Colonic mucosa (tissue), 4 donors: Measurements from ENCODE around the gene TLE7. TPM values are rescaled to one million over a fixed set of nuclear protein-coding genes. Genes with fewer than 3 reads are reported as not detected.

ENCODE experiments used
- DNase-seq: peaks from one replicate; pipeline ENCODE4 v3.0.0-alpha.2; 2020
- H3K27ac ChIP-seq: fragments of 200-600 bp; one replicate; pipeline ENCODE4 v1.8.0; 2021
- H3K27me3 ChIP-seq: fragments of 200-600 bp; one replicate; pipeline ENCODE4 v1.8.0; 2021
- H3K36me3 ChIP-seq: fragments of 200-600 bp; one replicate; pipeline ENCODE4 v1.8.0; 2021
- H3K4me1 ChIP-seq: fragments of 200-600 bp; one replicate; pipeline ENCODE4 v1.8.0; 2021; ENCODE audit warnings: mild to moderate bottlenecking
- H3K4me3 ChIP-seq: fragments of 200-600 bp; one replicate; pipeline ENCODE4 v1.8.0; 2021
- H3K9ac ChIP-seq, 2 donors: one replicate each; pipeline ENCODE4 v1.7.0; 2013; ENCODE audit warnings: control low read depth in 2 of 2, low read depth in 2 of 2, low read length in 2 of 2
- H3K9me3 ChIP-seq: fragments of 200-600 bp; one replicate; pipeline ENCODE4 v1.8.0; 2021
- intact Hi-C: fragments of 100-400 bp; cut with DNase I; formaldehyde crosslinking; loops from one replicate; pipeline ENCODE4 v1.14.1; 2022
- total RNA-seq, 2 donors: library from RNA; stranded (reverse); fragmentation: NEBNext Ultra II Directional in 1 of 2; extraction: Animal tissue kit (Norgen Biotek cat#: 25700) in 1 of 2; gene quantifications; one replicate each; pipeline ENCODE4 v1.2.1, GENCODE V29; 2021
- TF ChIP-seq, protein P1 (sequence below): fragments of 200-600 bp; IDR thresholded peaks from one replicate; pipeline ENCODE4 v1.8.0; 2022; ENCODE audit warnings: antibody characterized with exemption, mild to moderate bottlenecking
- donor health status: healthy.
- donor health status: DM: no; HTN: no; CAD: no.
- donor health status: DM: no; HTN: no; CAD: no.

Gene TLE7
- total RNA-seq, 2 donors from 2014 or later, result not detected

DNA sequence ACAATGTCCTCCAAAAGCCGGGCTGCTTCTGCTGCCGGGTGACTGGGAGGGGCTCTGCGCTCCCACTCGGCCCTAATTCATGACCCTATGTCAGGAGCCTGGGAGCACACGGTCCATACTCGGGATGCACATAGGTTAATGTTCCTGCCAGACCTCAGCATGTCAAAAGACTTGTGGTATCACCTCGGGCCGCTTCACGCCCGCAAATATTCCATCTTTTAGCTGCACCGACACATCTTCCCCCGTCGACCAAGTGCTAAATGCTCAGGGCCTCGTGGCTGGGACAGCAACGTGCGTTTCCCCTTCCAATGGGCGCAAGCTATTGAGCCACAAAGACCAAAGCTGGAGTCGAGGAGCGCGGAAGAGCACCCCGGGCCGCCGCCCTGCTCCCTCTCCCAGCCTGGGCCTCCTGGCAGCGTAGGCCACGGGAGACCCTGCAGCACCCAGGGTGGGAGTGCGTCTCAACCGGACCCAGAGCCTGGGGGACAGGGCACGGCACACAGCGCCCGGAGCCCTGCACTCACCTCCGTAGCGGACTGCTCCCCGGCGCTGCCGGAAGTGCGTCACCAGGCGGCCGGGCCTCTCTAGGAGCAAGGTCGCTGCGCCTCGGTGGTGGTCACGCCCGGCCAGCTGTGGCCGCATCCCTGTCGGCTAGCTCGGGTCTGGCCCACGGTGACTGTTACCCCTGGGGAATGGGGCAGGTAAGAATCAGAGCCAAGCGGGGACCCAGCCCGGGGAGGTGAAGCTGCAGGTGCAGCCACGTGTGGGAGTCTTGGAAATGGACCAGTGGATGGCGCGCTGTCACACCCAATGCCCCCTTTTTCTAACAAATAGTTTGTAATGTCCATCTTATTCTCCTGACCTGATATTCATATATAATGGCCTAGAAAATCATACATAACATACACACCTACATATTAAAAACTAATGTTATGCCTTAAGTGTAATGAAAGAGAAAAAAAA is 20.1 kb upstream of the TLE7 start, which contains the start of gene ZNF23:
Gene ZNF23 (minus strand): TSS at position 562 of the 963 bp plus-strand sequence. CDS start 5,451 bp downstream, outside the sequence.
- peak within 1 kb of the TSS; percentile 86 to 96 for H3K9ac ChIP-seq
- H3K4me3 ChIP-seq, result peak within 1 kb of the TSS; percentile 92
- no peaks in the 10 kb centered on the region for H3K27me3 ChIP-seq
- peak within 1 kb of the TSS; percentile 42 for H3K27ac ChIP-seq
- H3K36me3 ChIP-seq, result no peaks in the 10 kb centered on the region
- intact Hi-C loops, result loop anchor here (2.0 kb wide), 1 partner anchor 23 kb away; no protein-coding TSS in a partner anchor
- TF ChIP-seq, protein P1, sequence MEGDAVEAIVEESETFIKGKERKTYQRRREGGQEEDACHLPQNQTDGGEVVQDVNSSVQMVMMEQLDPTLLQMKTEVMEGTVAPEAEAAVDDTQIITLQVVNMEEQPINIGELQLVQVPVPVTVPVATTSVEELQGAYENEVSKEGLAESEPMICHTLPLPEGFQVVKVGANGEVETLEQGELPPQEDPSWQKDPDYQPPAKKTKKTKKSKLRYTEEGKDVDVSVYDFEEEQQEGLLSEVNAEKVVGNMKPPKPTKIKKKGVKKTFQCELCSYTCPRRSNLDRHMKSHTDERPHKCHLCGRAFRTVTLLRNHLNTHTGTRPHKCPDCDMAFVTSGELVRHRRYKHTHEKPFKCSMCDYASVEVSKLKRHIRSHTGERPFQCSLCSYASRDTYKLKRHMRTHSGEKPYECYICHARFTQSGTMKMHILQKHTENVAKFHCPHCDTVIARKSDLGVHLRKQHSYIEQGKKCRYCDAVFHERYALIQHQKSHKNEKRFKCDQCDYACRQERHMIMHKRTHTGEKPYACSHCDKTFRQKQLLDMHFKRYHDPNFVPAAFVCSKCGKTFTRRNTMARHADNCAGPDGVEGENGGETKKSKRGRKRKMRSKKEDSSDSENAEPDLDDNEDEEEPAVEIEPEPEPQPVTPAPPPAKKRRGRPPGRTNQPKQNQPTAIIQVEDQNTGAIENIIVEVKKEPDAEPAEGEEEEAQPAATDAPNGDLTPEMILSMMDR, result no peak
- peak; percentile 86 for DNase-seq
- H3K9me3 ChIP-seq, result no peaks in the 10 kb centered on the region
- peaks cover 7% of the 10 kb centered on the region for H3K4me1 ChIP-seq

DNA sequence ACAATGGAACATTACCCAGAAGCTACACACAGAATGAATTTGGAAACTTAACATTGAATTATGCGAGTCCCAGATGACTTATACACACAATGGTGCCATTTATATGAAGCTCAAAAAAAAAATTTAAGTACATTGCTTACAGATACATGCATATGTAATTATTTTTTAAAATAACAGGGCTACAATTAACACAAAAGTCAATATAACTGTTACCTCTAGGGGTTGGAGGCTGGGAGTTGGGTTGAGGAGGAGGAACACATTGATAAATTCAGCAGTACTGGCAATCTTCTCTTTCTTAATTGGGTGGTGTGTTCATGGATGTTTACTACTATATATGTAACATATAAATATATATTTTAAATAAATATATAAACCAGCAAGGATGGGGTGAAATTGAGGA is 19.1 kb upstream of the TLE7 start:
- Histone ChIP-seq H3K9ac (no peak overlapping the region), H3K27ac (no peak overlapping the region), H3K4me1 (peaks cover 7% of the 10 kb centered on the region), H3K4me3 (peak overlapping the region; percentile 92), H3K9me3 (no peaks in the 10 kb centered on the region), H3K36me3 (no peaks in the 10 kb centered on the region), H3K27me3 (no peaks in the 10 kb centered on the region)
- intact Hi-C loops, result no loop called here
- DNase-seq, result no peak
- TF ChIP-seq, protein P1, result no peak

DNA sequence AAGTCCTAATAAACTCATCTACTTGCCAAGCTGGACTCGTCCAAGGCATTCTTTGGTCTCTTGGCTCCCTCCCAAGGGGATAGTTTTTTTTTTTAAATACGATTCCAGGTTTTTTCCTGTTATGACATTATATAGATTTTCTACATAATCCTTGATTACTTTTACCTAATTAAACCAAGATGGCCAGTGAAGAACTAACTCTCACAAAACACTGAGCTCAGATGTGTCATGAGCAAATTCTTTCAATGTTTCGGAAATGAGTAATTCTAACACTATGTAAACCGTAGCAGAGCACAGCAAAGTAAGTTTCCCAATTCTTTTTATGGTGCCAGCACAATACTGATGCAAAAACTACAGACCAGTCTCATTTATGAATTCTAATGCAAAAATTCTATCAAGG is 18.4 kb upstream of the TLE7 start:
- H3K9ac ChIP-seq, result no peak overlapping the region
- no peak for DNase-seq
- no peak overlapping the region for H3K4me3 ChIP-seq
- peaks cover 7% of the 10 kb centered on the region for H3K4me1 ChIP-seq
- no peaks in the 10 kb centered on the region for H3K27me3 ChIP-seq
- TF ChIP-seq, protein P1, result no peak
- intact Hi-C loops, result no loop called here
- no peaks in the 10 kb centered on the region for H3K36me3 ChIP-seq
- H3K27ac ChIP-seq, result no peak overlapping the region
- no peaks in the 10 kb centered on the region for H3K9me3 ChIP-seq

DNA sequence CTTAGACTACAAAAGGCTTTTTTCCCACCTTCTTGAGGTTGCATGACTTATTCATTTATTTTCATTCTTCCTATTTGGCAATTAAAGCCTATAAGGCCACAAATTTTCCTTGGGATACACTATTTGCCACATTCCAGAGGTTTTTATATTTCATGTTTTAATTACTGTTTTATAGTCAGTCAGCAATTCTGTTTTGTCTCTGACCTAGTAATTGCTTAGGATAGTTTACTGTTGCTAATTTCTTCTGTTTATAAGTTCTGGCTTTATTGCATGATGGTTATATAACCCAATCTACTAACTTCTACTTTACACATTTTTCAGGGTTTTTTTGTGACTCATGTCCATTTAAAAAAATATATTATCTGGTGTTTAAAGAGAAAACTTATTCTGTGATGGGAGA is 17.7 kb upstream of the TLE7 start:
- no peaks in the 10 kb centered on the region for H3K36me3 ChIP-seq
- DNase-seq, result no peak
- no peaks in the 10 kb centered on the region for H3K27me3 ChIP-seq
- H3K4me3 ChIP-seq, result no peak overlapping the region
- no peak overlapping the region for H3K27ac ChIP-seq
- intact Hi-C loops, result no loop called here
- no peaks in the 10 kb centered on the region for H3K9me3 ChIP-seq
- TF ChIP-seq, protein P1, result no peak
- peaks cover 7% of the 10 kb centered on the region for H3K4me1 ChIP-seq
- H3K9ac ChIP-seq, result no peak overlapping the region

DNA sequence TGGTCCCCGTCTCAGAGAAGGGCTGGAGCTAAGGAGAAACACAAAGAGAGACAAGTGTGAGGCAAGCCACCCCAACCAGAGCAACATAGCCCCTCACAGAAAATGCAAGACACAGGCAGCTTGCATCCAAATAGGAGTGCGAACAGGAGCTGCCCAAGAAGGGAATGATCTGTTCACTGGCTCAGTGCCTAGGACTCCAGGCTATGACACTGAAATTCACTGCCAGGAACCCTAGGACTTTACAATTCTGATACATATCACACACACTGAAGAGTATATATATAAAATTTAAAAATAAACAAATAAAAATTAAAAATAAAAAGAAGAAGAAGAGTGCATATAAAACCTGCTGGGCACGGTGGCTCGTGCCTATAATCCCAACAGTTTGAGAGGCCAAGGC is 14.9 kb upstream of the TLE7 start:
- H3K4me1 ChIP-seq, result peaks cover 7% of the 10 kb centered on the region
- no peaks in the 10 kb centered on the region for H3K27me3 ChIP-seq
- DNase-seq, result no peak
- H3K9me3 ChIP-seq, result no peaks in the 10 kb centered on the region
- intact Hi-C loops, result no loop called here
- H3K27ac ChIP-seq, result no peak overlapping the region
- H3K9ac ChIP-seq, result no peak overlapping the region
- H3K36me3 ChIP-seq, result no peaks in the 10 kb centered on the region
- no peak overlapping the region for H3K4me3 ChIP-seq
- TF ChIP-seq, protein P1, result no peak
